ENCODE measurements around the gene PIGC.

The PIGC gene

DNA sequence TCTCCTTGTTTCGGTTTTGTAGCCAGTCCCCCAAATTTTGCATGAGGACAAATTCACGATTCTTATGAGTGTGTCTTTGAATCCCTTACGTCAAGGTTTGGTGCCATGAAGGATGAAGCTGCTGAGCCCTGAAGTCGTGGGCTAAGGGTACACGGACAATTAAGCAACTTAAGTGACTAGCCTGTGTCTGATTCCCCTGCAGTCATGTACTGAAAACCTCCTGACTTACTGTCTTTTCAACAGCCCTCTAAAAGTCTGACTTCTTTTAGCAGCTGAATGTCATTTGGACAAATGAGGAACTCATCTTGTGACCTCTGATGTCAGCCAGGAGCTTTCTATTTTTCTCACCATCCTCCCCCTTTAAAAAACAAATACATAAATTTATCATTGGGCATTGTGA, 50.5 kb downstream of the PIGC start:
- H3K79me1 ChIP-seq (replicated peaks; ENCODE audit: low read length, poor library complexity, severe bottlenecking), result peaks cover 4% of the 10 kb centered on the region
- H3K14ac ChIP-seq (ENCODE audit: low read length in 2 of 2), result no peak overlapping the region
- no peak overlapping the region for H3K4me3 ChIP-seq (ENCODE audit: insufficient read depth in 1 of 2, low read depth in 1 of 2, low read length in 2 of 2)
- H3K9ac ChIP-seq (ENCODE audit: low read length), result no peak overlapping the region
- H2BK120ac ChIP-seq (ENCODE audit: low read depth, low read length), result no peak overlapping the region
- H3K27ac ChIP-seq (ENCODE audit: low read length, poor library complexity, severe bottlenecking), result no peak overlapping the region
- H3K27me3 ChIP-seq (ENCODE audit: control insufficient read depth in 1 of 2, insufficient read depth in 1 of 2, low read length in 2 of 2), result no peaks in the 10 kb centered on the region
- peak overlapping the region in 1 of 2 experiments; percentile 64 for H3K4ac ChIP-seq (ENCODE audit: low read depth in 1 of 2, low read length in 2 of 2)
- H4K91ac ChIP-seq (ENCODE audit: low read length), result no peak overlapping the region
- no peak overlapping the region for H3K4me2 ChIP-seq (ENCODE audit: low read length, poor library complexity, severe bottlenecking)
- no peak overlapping the region for H3K23ac ChIP-seq (ENCODE audit: low read length in 2 of 2)
- no peak overlapping the region for H4K8ac ChIP-seq (ENCODE audit: low read length)
- H3K4me1 ChIP-seq (ENCODE audit: control insufficient read depth, insufficient read depth, low read depth, low read length), result peaks cover 5% of the 10 kb centered on the region
- peak overlapping the region; percentile 68 for H2AK5ac ChIP-seq (ENCODE audit: low read length, severe bottlenecking)
- WGBS, result 80% methylated on average over 5 of the region's 5 CpGs
- no peak overlapping the region for H2AFZ ChIP-seq (ENCODE audit: low read depth, low read length)
- DNase-seq, result no peak
- no peak overlapping the region for H2BK5ac ChIP-seq (ENCODE audit: low read depth, low read length, poor library complexity, severe bottlenecking)
- peak overlapping the region in 1 of 2 experiments; percentile 49 for H2BK12ac ChIP-seq (ENCODE audit: low read length in 2 of 2)
- no peaks in the 10 kb centered on the region for H3K9me3 ChIP-seq (ENCODE audit: control insufficient read depth, low read length)
- H3K36me3 ChIP-seq (ENCODE audit: control insufficient read depth in 1 of 2, insufficient read depth in 2 of 2, low read depth in 1 of 2, low read length in 2 of 2), result peaks cover 0 to 3% of the 10 kb centered on the region in 2 experiments
- no peak overlapping the region for H2BK15ac ChIP-seq (ENCODE audit: low read depth, poor library complexity, severe bottlenecking)
- no peak overlapping the region for H3K18ac ChIP-seq (ENCODE audit: low read depth in 1 of 2, low read length in 2 of 2)

DNA sequence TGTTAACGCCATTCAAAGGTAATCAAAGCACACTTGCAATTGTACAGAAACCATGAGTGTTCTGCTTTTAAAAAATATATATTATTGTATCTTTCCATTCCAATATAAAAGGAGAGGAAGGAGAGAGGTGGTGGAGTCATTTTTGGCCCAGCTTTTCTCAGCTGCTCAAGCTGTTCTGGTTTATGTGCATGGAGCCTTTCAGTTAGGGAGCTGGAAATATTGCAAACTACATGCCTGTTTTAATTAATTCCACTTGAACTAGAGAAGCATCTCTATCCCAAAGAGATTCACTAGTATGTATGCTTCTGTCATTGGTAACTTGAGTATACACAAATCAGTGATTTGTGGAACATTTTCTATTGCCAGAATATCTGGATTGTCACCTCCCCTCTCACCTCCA, 51.9 kb downstream of the PIGC start:
- Histone ChIP-seq H3K14ac (ENCODE audit: low read length in 2 of 2) (no peak overlapping the region), H3K18ac (ENCODE audit: low read depth in 1 of 2, low read length in 2 of 2) (no peak overlapping the region), H2AK5ac (ENCODE audit: low read length, severe bottlenecking) (no peak overlapping the region), H3K79me1 (replicated peaks; ENCODE audit: low read length, poor library complexity, severe bottlenecking) (peaks cover 4% of the 10 kb centered on the region), H4K8ac (ENCODE audit: low read length) (no peak overlapping the region), H3K27me3 (ENCODE audit: control insufficient read depth in 1 of 2, insufficient read depth in 1 of 2, low read length in 2 of 2) (no peaks in the 10 kb centered on the region), H3K4me1 (ENCODE audit: control insufficient read depth, insufficient read depth, low read depth, low read length) (peaks cover 5% of the 10 kb centered on the region), H3K27ac (ENCODE audit: low read length, poor library complexity, severe bottlenecking) (no peak overlapping the region), H3K9ac (ENCODE audit: low read length) (peak overlapping the region; percentile 80), H2BK120ac (ENCODE audit: low read depth, low read length) (no peak overlapping the region), H2BK12ac (ENCODE audit: low read length in 2 of 2) (no peak overlapping the region), H2BK5ac (ENCODE audit: low read depth, low read length, poor library complexity, severe bottlenecking) (no peak overlapping the region), H4K91ac (ENCODE audit: low read length) (no peak overlapping the region), H3K4me3 (ENCODE audit: insufficient read depth in 1 of 2, low read depth in 1 of 2, low read length in 2 of 2) (no peak overlapping the region), H2BK15ac (ENCODE audit: low read depth, poor library complexity, severe bottlenecking) (no peak overlapping the region), H3K36me3 (ENCODE audit: control insufficient read depth in 1 of 2, insufficient read depth in 2 of 2, low read depth in 1 of 2, low read length in 2 of 2) (peaks cover 0 to 3% of the 10 kb centered on the region in 2 experiments), H2AFZ (ENCODE audit: low read depth, low read length) (no peak overlapping the region), H3K4me2 (ENCODE audit: low read length, poor library complexity, severe bottlenecking) (no peak overlapping the region), H3K23ac (ENCODE audit: low read length in 2 of 2) (no peak overlapping the region), H3K4ac (ENCODE audit: low read depth in 1 of 2, low read length in 2 of 2) (no peak overlapping the region), H3K9me3 (ENCODE audit: control insufficient read depth, low read length) (no peaks in the 10 kb centered on the region)
- no peak for DNase-seq
- WGBS, result no CpG with 5 or more reads among the region's 1 CpG
